ENCODE data around the gene CSRNP2.

DNA sequence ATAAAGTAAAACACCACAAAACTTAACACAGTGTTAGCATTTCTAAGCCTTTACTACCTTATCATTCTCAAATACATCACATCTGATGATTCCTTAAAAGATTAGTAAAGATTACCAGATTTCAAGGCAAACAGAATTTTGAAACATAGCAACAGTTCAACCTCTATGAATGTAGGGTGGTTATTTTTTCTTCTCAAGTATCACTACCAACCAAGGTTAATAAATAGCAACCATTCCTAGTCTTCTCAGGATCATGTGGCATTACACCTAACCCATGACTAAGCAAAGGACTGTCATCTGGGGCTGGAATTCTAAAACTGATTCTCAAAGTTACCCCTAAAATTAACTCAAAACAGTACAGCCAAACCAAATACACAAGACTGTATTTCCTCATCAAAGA is 39.4 kb upstream of the CSRNP2 start:
- TF ChIP-seq POLR2A (IDR thresholded peaks at IDR 0.05; ENCODE audit: extremely low read depth, insufficient read length) (no peak), CTCF (IDR thresholded peaks at IDR 0.05; ENCODE audit: low read depth, low read length) (no peak)

Data from NB4 (cell line).